Rectal smooth muscle tissue (tissue), 1 donor: ENCODE results near the gene APOBEC3G.

ENCODE experiments used
- H3K27ac ChIP-seq: one replicate; pipeline ENCODE4 v1.7.0; 2013; ENCODE audit warnings: low read depth, low read length, inconsistent platforms
- H3K27me3 ChIP-seq: one replicate; pipeline ENCODE4 v1.7.0; 2013; ENCODE audit warnings: low read length; ENCODE audit not compliant: control insufficient read depth, insufficient read depth
- H3K36me3 ChIP-seq: one replicate; pipeline ENCODE4 v1.7.0; 2013; ENCODE audit warnings: low read length; ENCODE audit not compliant: control insufficient read depth, insufficient read depth
- H3K4me1 ChIP-seq: one replicate; pipeline ENCODE4 v1.7.0; 2013; ENCODE audit warnings: low read length; ENCODE audit not compliant: control insufficient read depth, insufficient read depth
- H3K4me3 ChIP-seq: one replicate; pipeline ENCODE4 v1.7.0; 2013; ENCODE audit warnings: low read length
- H3K9ac ChIP-seq: one replicate; pipeline ENCODE4 v1.7.0; 2013; ENCODE audit warnings: low read length

Gene APOBEC3G

DNA sequence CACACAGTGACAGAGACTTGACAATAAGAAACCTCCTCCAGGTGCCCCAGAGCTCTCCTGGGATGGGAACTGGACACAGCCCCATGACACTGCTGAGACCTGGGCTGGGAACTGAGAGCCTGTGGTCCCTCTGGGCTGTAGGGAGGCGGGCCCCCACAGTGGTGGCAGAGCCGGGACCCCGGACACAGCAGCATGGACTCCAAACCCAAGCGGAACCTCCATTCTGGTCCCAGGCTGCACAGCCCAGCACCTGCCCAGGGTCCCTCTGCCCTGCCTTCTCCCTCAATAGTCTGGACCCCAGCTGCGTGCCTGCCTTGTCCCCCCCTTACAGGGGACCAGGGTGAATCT is 11.6 kb downstream of the APOBEC3G start:
- no peaks in the 10 kb centered on the region for H3K36me3 ChIP-seq
- H3K4me1 ChIP-seq, result no peaks in the 10 kb centered on the region
- H3K4me3 ChIP-seq, result no peak overlapping the region
- H3K27ac ChIP-seq, result no peak overlapping the region
- H3K27me3 ChIP-seq, result no peaks in the 10 kb centered on the region
- H3K9ac ChIP-seq, result no peak overlapping the region

GRCh38 chr22:39089928-39090327 is 12.9 kb downstream of the APOBEC3G start:
- Histone ChIP-seq H3K4me3 (no peak overlapping the region), H3K27me3 (no peaks in the 10 kb centered on the region), H3K36me3 (no peaks in the 10 kb centered on the region), H3K9ac (no peak overlapping the region), H3K4me1 (no peaks in the 10 kb centered on the region), H3K27ac (no peak overlapping the region)

DNA sequence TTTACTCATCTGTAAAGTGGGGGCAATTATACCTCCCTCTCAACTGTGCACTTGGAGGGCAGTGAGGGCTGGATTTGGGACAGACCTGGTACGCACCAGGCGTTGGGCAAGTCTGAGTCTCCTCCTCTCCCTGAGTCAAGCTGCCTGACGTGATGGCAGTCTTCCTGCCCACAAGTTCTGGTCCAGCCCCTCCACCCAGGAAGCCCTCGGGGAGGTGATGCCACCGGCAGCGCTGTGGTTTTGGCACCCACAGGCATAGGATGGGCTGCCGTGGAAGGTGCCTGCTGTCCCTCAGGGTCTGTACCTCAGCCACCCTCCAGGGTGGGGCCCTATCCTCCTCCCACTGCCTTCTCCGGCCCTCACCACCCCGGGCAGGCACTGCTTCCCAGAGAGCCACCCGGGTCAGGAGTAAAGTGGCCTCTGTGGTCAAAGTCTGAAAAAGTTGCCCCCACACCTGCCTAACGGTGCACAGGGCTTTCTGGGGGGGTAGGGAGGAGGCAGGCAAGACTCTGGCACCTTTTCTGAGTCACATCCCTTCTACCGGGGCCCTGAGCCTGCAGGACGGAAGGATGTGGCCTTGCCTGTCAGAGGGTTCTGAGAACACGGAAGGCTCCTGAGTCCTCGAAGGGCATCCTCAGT is 13.5 kb downstream of the APOBEC3G start:
- Histone ChIP-seq H3K36me3 (no peaks in the 10 kb centered on the region), H3K27ac (no peak overlapping the region), H3K9ac (no peak overlapping the region), H3K27me3 (no peaks in the 10 kb centered on the region), H3K4me3 (no peak overlapping the region), H3K4me1 (no peaks in the 10 kb centered on the region)

DNA sequence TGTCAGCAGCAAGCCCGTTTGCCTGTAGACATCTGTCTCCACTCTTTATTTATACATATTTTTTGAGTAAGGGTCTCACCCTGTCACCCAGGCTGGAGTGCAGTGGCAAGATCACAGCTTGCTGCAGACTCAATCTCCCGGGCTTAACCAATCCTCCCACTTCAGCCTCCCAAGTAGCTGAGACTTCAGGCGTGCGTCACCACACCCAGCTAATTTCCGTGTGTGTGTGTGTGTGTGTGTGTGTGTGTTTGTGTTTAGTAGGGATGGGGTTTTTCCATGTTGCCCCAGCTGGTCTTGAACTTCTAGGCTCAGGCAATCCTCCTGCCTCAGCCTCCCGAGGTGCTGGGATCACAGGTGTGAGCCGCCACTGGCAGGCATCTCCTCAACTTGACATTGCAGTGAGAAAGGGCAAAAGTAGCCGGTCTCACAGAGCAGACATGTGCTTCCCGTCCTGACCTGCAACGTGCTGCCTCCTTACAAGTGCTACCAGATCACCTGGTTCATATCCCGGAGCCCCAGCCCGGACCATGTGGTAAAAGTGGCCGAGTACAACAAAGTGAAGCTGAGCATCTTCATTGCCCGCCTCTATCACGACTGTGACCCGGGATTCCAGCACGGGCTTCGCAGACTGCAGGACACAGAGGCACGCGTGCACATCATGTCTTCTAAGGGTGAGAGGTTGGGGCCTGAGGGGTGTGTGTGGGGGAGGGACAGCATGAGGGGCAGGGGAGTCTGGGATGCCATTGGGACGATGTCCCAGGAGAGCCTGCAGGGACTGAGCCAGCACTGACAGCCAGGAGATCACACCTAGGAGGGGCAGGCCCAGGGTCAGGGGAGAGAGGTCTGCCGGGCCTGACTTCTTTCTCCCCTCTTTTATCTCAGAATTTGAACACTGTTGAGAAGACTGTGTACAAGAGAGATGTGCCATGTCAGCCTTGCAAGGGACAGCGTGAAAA is 14.3 kb downstream of the APOBEC3G start:
- Histone ChIP-seq H3K36me3 (no peaks in the 10 kb centered on the region), H3K4me1 (no peaks in the 10 kb centered on the region), H3K9ac (no peak overlapping the region), H3K4me3 (no peak overlapping the region), H3K27me3 (no peaks in the 10 kb centered on the region), H3K27ac (no peak overlapping the region)

DNA sequence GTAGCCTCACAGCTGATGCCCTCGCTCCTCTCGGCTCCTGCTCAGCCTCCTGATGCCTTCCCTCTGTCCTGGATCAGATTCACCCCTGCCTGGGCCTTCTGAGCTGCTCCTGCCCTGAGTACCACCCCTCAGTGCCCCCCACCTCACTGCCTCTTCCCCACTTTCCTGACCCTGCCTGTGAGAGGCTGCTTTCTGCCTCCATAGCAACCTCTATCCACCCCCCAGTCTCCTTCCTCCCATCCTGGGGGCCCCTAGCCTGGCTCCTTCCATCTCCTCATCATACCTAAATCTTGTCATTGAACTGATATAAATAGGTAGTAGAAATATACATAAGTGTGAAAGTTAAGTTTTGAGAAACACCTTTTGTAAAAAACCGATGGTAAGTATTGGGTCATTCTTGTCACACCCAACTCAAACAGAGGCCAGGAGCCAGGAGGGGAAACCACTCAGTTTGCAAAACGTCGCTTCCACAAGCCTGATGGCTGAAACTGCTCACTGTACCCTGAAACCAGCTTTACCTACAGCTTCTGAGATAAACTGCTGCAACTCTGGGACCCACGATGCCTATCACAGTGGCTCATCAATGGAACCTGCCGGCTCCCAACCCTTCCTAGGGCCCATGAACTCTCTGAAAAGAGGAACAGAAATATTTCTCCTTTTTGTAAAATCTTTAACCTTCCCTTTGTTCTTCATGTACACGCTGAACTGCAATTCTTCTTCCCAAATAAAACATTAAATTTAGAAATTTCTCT is 15.2 kb downstream of the APOBEC3G start:
- Histone ChIP-seq H3K9ac (no peak overlapping the region), H3K4me1 (no peaks in the 10 kb centered on the region), H3K27me3 (no peaks in the 10 kb centered on the region), H3K27ac (no peak overlapping the region), H3K4me3 (no peak overlapping the region), H3K36me3 (no peaks in the 10 kb centered on the region)

DNA sequence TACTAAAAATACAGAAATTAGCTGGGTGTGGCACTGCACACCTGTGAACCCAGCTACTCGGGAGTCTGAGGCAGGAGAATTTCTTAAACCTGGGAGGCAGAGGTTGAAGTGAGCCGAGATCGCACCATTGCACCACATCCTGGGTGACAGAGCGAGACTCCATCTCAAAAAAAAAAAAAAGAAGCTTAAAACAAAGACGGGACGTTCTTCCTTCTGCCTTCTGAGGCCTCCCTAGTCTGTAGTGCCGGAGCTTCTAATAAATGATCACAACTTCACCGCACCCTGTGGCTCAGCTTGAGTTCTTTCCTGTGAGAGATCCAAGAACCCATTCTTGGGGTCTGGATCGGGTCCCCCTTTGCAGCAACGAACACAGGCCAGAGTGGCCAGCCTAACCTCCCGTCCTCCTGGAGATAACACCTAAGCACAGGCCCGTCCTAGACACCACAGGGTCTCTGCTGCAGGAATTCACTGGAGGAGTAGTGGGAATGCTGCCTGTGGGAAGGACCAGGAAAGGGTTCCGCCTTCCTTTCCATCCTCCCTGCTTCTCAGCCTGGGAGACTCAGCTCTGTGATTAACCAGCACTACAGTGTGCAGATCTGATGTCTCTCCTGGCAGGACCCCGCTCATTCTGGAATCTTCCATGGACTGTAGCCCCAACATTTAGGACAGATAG is 17.8 kb downstream of the APOBEC3G start:
- Histone ChIP-seq H3K27ac (no peak overlapping the region), H3K4me1 (no peaks in the 10 kb centered on the region), H3K9ac (no peak overlapping the region), H3K36me3 (no peaks in the 10 kb centered on the region), H3K27me3 (no peaks in the 10 kb centered on the region), H3K4me3 (no peak overlapping the region)

GRCh38 chr22:39095971-39096370 is 18.9 kb downstream of the APOBEC3G start:
- Histone ChIP-seq H3K27me3 (no peaks in the 10 kb centered on the region), H3K9ac (no peak overlapping the region), H3K36me3 (no peaks in the 10 kb centered on the region), H3K4me1 (no peaks in the 10 kb centered on the region), H3K27ac (no peak overlapping the region), H3K4me3 (no peak overlapping the region)

- Histone ChIP-seq H3K9ac (no peak within 1 kb of the TSS), H3K27me3 (no peaks in the 10 kb centered on the region), H3K36me3 (no peaks in the 10 kb centered on the region), H3K4me3 (no peak within 1 kb of the TSS), H3K4me1 (no peaks in the 10 kb centered on the region), H3K27ac (no peak within 1 kb of the TSS)
Observed at GRCh38 chr22:39097098-39098020, 20.3 kb downstream of the APOBEC3G start, which contains the start of gene APOBEC3H. APOBEC3H (plus strand) TSS chr22:39097244; CDS start chr22:39100279, 3,035 bp downstream.

GRCh38 chr22:39098026-39098425 is 21.0 kb downstream of the APOBEC3G start:
- Histone ChIP-seq H3K4me3 (no peak overlapping the region), H3K27me3 (no peaks in the 10 kb centered on the region), H3K9ac (no peak overlapping the region), H3K27ac (no peak overlapping the region), H3K4me1 (no peaks in the 10 kb centered on the region), H3K36me3 (no peaks in the 10 kb centered on the region)

- H3K27ac ChIP-seq, result no peak overlapping the region
Observed at GRCh38 chr22:39098576-39098975, 21.5 kb downstream of the APOBEC3G start.

DNA sequence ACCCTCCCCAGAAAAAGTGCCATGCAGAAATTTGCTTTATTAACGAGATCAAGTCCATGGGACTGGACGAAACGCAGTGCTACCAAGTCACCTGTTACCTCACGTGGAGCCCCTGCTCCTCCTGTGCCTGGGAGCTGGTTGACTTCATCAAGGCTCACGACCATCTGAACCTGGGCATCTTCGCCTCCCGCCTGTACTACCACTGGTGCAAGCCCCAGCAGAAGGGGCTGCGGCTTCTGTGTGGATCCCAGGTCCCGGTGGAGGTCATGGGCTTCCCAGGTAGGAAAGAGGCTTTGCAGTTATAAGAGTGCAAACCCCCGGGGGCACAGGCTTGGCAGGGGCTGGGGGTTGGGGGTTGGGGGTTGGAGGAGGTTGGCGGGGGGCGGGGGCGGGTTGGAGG is 24.2 kb downstream of the APOBEC3G start:
- Histone ChIP-seq H3K4me1 (no peaks in the 10 kb centered on the region), H3K4me3 (no peak overlapping the region), H3K27me3 (no peaks in the 10 kb centered on the region), H3K9ac (no peak overlapping the region), H3K27ac (no peak overlapping the region), H3K36me3 (no peaks in the 10 kb centered on the region)

More at GRCh38 chr22:39098576-39098975, 21.5 kb downstream of the APOBEC3G start:
- Histone ChIP-seq H3K9ac (no peak overlapping the region), H3K4me3 (no peak overlapping the region), H3K4me1 (no peaks in the 10 kb centered on the region), H3K27me3 (no peaks in the 10 kb centered on the region), H3K36me3 (no peaks in the 10 kb centered on the region)
